ENCODE data around the gene CSNK1D. TPM values are rescaled to one million over a fixed set of nuclear protein-coding genes. Genes with fewer than 3 reads are reported as not detected.

CSNK1D gene
- total and polyA plus RNA-seq, 8 donors, result 47.1 to 107 (median 66.0) TPM

DNA sequence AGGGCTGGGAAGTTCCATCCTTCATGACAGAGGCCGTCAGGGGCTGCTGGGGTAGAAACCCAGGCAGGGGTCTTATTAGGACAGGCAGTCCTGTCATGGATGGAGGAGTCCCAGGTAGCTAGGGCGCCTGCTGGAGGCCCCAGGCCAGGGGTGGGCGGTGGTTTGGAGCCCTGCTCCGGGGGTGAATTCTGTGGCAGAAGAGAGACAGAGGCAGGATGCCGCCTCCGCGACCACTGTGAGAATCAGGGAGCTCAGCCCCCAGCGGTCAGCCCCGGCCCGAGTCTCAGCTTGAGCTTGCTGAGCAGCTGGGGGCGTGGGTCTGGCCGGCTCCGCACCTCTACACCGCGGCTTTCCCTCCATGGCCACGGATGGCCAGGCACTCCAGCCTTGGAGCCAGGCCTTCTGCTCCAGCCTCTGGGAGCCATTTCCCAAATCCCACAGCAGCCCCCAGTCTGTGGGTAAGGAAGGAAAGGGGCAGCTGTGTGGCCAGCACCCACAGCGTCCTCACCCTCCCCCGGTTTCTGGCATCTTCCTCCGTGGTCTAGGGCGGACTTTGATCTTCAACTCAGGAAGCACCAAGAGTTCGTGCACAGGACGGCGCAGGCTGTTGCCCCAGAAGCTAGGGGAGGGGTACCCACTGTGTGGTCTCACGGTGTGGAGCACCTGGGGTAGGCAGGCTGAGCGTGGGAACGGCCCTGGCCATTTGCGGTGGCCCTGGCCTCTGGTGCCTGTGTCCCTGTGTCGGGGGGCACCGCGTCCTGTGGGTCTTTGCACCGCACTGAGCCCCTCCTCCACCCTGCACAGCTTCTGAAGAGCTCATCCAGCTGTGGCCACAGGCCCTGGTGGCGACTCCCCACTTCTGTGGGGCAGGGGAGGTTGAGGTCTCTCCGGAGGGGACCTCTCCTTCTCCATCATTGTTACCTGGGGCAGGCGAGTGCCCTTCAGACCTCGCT, 29.8 kb upstream of the CSNK1D start:
- no peaks in the 10 kb centered on the region for H3K36me3 ChIP-seq
- no peak overlapping the region for H3K4me3 ChIP-seq
- H3K27me3 ChIP-seq, result no peaks in the 10 kb centered on the region
- H3K9me3 ChIP-seq, result no peaks in the 10 kb centered on the region
- H3K27ac ChIP-seq, result no peak overlapping the region
- FAIRE-seq (no peak), DNase-seq (peak in 2 of 6 donors; percentile 57 to 60), ATAC-seq (no peak)
- TF ChIP-seq, protein P1, sequence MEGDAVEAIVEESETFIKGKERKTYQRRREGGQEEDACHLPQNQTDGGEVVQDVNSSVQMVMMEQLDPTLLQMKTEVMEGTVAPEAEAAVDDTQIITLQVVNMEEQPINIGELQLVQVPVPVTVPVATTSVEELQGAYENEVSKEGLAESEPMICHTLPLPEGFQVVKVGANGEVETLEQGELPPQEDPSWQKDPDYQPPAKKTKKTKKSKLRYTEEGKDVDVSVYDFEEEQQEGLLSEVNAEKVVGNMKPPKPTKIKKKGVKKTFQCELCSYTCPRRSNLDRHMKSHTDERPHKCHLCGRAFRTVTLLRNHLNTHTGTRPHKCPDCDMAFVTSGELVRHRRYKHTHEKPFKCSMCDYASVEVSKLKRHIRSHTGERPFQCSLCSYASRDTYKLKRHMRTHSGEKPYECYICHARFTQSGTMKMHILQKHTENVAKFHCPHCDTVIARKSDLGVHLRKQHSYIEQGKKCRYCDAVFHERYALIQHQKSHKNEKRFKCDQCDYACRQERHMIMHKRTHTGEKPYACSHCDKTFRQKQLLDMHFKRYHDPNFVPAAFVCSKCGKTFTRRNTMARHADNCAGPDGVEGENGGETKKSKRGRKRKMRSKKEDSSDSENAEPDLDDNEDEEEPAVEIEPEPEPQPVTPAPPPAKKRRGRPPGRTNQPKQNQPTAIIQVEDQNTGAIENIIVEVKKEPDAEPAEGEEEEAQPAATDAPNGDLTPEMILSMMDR (IDR thresholded peaks at IDR 0.05), result no peak
- peaks cover 0 to 6% (median 6%) of the 10 kb centered on the region in 3 donors for H3K4me1 ChIP-seq
- intact Hi-C loops (cut with DNase I), result no loop called here
- 80 to 81% methylated on average over 29 to 35 of the region's 35 CpGs for WGBS, 2 donors

DNA sequence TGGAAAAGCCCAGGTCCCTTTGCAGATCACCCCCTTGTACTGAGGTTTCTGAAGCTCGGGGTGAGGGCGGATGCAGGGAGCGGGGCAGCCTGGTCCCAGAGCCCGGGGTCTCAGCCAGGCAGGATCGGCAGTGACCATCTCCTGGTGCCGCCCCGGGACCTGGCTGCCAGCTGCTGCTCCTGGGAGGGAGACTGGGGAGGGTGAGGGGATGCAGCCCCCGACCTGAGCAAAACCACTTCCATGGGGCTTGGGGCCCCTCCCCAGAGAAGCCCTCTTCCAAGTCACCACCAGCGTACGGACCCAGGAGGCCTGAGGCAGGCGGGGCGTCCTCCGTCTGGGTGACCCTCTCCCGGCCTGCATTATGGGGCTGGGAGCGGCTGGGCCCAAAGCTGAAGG, 29.1 kb upstream of the CSNK1D start:
- H3K36me3 ChIP-seq, result no peaks in the 10 kb centered on the region
- H3K27ac ChIP-seq, result no peak overlapping the region
- ATAC-seq, result no peak
- no peak for FAIRE-seq
- intact Hi-C loops (cut with DNase I), result no loop called here
- H3K4me3 ChIP-seq, result no peak overlapping the region
- peak in 2 of 6 donors; percentile 32 to 62 for DNase-seq
- peaks cover 0 to 9% (median 7%) of the 10 kb centered on the region in 3 donors for H3K4me1 ChIP-seq
- no peaks in the 10 kb centered on the region for H3K27me3 ChIP-seq
- WGBS, 2 donors, result 90 to 92% methylated on average over 15 of the region's 15 CpGs
- TF ChIP-seq, protein P1 (IDR thresholded peaks at IDR 0.05), result no peak
- H3K9me3 ChIP-seq, result no peaks in the 10 kb centered on the region

DNA sequence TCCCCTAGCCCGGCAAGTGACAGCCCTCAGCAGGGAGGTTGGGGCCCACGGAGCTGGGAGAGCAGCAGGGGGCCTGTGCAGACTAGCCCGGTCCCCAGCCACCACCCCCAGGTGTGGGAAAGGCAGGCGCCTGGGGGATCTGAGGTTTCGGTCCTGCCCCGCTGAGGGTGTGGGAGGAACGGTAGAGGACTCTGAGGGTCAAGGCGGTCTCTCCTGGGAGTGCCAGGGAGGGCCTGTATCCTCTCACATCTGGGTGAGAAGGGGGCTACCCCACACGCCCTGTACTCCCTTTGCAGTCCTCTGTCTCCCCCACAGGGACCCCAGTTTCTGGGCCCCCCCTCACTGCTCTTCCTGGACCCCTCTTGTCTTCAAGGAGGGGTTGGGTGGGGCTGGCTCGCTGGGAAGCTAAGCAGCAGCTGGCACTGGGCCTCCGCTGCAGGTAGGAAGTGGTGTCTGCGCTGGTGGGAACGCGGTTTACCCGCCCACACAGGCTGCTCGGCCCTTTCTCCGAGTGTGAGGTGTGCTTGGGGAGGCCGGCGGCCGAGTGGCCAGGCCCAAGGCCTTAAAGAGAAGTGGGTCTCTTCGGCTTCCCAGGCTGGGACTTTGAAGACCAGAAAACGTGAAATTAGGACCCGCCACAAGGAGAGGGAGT, 28.5 kb upstream of the CSNK1D start:
- peaks cover 0 to 13% (median 12%) of the 10 kb centered on the region in 3 donors for H3K4me1 ChIP-seq
- no peaks in the 10 kb centered on the region for H3K36me3 ChIP-seq
- no peak for FAIRE-seq
- WGBS, 2 donors, result 84 to 86% methylated on average over 20 to 23 of the region's 23 CpGs
- H3K4me3 ChIP-seq, result no peak overlapping the region
- no peak overlapping the region for H3K27ac ChIP-seq
- H3K9me3 ChIP-seq, result no peaks in the 10 kb centered on the region
- no peaks in the 10 kb centered on the region for H3K27me3 ChIP-seq
- DNase-seq, result peak in 3 of 6 donors; percentile 36 to 77 (median 56)
- TF ChIP-seq, protein P1 (IDR thresholded peaks at IDR 0.05), result no peak
- intact Hi-C loops (cut with DNase I), result no loop called here
- ATAC-seq, result no peak

DNA sequence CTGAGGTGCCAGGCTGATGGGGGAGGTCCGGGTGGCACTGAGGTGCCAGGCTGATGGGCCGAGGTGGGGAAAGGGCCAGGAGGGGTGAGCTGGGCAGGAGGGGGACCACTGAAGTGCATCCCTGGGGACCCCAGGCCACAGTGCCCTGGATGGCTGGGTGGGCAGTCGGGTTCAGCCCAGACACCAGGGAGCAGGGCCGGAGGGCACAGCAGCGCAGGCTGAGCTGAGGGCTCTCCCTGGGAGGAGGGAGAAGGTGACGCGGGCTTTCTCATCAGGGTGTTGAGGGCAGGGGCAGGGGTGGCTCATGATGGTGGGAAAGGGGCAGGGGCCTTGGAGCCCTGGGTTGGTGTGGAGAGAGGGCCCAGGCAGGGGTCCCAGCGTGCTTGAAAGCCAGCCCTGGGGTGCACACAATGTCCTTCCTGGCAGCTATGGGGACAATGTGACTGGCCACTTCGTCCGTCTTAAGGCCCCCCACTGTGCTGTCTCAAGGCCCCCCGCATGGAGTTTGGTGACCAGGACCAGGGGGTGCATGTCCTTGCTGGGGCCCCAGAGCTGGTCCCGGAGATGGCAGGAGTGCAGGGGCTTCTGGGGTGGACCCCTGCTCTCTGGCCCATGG, 27.9 kb upstream of the CSNK1D start:
- peaks cover under 1 to 20% (median 16%) of the 10 kb centered on the region in 3 donors for H3K4me1 ChIP-seq
- H3K27me3 ChIP-seq, result no peaks in the 10 kb centered on the region
- H3K27ac ChIP-seq, result no peak overlapping the region
- ATAC-seq, result no peak
- no peaks in the 10 kb centered on the region for H3K36me3 ChIP-seq
- H3K4me3 ChIP-seq, result no peak overlapping the region
- TF ChIP-seq, protein P1 (IDR thresholded peaks at IDR 0.05), result no peak
- peak in 1 of 6 donors; percentile 67 for DNase-seq
- WGBS, 2 donors, result 82 to 88% methylated on average over 12 of the region's 12 CpGs
- FAIRE-seq, result no peak
- H3K9me3 ChIP-seq, result no peaks in the 10 kb centered on the region
- intact Hi-C loops (cut with DNase I), result no loop called here

All from pancreas (tissue), 10 donors.